ENCODE measurements around the gene MLLT6.

The MLLT6 gene

GRCh38 chr17:38660097-38661025, 44.7 kb upstream of the MLLT6 start:
- H3K4me3 ChIP-seq (ENCODE audit: low read length): no peak overlapping the region
- DNase-seq (ENCODE audit: low read depth): no peak
- TF ChIP-seq CTCF (IDR thresholded peaks at IDR 0.05; ENCODE audit: insufficient read depth, low read depth, low read length, missing control alignments): no peak

DNA sequence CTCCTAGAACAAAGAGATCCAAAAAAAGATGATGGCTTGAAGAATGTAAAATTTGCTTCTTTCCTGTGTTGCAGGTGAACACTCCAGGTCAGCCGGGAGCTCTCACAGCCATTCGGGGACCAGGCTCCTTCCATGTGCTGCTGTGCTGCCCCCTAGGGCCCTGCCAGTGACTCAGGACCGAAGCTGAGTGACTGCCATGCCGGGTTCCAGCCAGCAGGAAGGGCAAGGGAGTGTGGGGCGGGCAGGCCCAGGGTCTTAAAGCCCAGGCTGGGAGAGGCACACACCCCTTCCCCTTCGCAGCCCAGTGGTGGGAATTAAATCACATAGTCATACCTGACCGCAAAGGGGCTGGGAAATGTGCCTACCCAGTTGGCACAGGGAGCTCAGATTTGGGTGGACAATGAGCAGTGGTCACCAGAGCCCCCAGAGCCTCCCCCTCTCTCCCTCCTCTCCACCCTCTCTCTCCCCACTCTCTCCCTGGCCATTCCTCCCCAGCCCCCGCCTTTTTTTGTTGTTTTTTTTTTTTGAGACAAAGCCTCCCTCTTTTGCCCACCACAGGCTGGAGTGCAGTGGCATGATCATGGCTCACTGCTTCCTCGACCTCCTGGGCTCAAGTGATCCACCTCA, 41.8 kb upstream of the MLLT6 start:
- no peak overlapping the region for H3K4me3 ChIP-seq (ENCODE audit: low read length)
- DNase-seq (ENCODE audit: low read depth): peak; percentile 71
- TF ChIP-seq CTCF (IDR thresholded peaks at IDR 0.05; ENCODE audit: insufficient read depth, low read depth, low read length, missing control alignments): peak; percentile 75

- no peak for DNase-seq (ENCODE audit: low read depth)
- H3K4me3 ChIP-seq (ENCODE audit: low read length): no peak overlapping the region
- TF ChIP-seq CTCF (IDR thresholded peaks at IDR 0.05; ENCODE audit: insufficient read depth, low read depth, low read length, missing control alignments): no peak
Measured at GRCh38 chr17:38663964-38664644, 41.0 kb upstream of the MLLT6 start.

- no peak overlapping the region for H3K4me3 ChIP-seq (ENCODE audit: low read length)
- DNase-seq (ENCODE audit: low read depth): peak; percentile 71
- TF ChIP-seq CTCF (IDR thresholded peaks at IDR 0.05; ENCODE audit: insufficient read depth, low read depth, low read length, missing control alignments): peak; percentile 100
Measured at GRCh38 chr17:38667099-38667786, 37.8 kb upstream of the MLLT6 start.

- no peak for DNase-seq (ENCODE audit: low read depth)
- TF ChIP-seq CTCF (IDR thresholded peaks at IDR 0.05; ENCODE audit: insufficient read depth, low read depth, low read length, missing control alignments): no peak
- no peak overlapping the region for H3K4me3 ChIP-seq (ENCODE audit: low read length)
Measured at GRCh38 chr17:38667787-38668122, 37.3 kb upstream of the MLLT6 start.

- TF ChIP-seq CTCF (IDR thresholded peaks at IDR 0.05; ENCODE audit: insufficient read depth, low read depth, low read length, missing control alignments): no peak
- DNase-seq (ENCODE audit: low read depth): no peak
- H3K4me3 ChIP-seq (ENCODE audit: low read length): no peak overlapping the region
Measured at GRCh38 chr17:38669520-38669919, 35.6 kb upstream of the MLLT6 start.

All from epithelial cell of esophagus (primary cell).